Peyer's patch (tissue), 4 donors: ENCODE measurements around the gene FADS6.

Source experiments
- POLR2A ChIP-seq, 2 donors: fragments of 450-650 bp; IDR thresholded peaks; one replicate each; pipeline ENCODE4 v1.5.1; 2017; ENCODE audit warnings: antibody characterized with exemption in 2 of 2, mild to moderate bottlenecking in 2 of 2, moderate library complexity in 2 of 2
- TF ChIP-seq, protein P1 (sequence below), 6 experiments: fragments of 450-650 bp in 4 of 6; fragments of 200-600 bp in 2 of 6; sonication (generic) in 1 of 6; IDR thresholded peaks; one replicate each; pipeline ENCODE4 v1.5.1; 2017 to 2019; ENCODE audit warnings: antibody characterized with exemption in 6 of 6, mild to moderate bottlenecking in 3 of 6, moderate library complexity in 1 of 6

DNA sequence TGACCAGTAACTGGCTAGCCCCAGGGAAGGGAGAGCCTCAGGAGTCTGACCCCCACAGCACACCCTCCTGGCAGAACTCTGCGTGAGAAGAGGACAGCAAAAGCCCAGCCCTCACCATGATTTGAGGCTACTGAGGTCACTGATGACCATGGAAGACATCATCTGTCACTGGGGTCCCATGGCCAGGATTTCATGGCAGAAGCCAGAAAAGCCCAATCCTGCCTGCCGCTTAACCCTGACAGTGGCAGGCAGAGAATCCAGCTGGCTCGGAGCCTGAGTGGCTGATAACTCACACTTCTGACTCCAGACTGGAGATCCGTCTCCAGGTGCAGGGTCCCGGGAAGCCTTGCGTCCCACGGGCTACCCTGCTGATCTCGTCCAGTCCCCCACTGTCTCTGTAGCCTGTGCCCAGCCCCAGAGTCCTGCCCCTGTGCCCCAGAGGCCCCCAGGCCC lies 51.3 kb downstream of the FADS6 start:
- TF ChIP-seq, protein P1, sequence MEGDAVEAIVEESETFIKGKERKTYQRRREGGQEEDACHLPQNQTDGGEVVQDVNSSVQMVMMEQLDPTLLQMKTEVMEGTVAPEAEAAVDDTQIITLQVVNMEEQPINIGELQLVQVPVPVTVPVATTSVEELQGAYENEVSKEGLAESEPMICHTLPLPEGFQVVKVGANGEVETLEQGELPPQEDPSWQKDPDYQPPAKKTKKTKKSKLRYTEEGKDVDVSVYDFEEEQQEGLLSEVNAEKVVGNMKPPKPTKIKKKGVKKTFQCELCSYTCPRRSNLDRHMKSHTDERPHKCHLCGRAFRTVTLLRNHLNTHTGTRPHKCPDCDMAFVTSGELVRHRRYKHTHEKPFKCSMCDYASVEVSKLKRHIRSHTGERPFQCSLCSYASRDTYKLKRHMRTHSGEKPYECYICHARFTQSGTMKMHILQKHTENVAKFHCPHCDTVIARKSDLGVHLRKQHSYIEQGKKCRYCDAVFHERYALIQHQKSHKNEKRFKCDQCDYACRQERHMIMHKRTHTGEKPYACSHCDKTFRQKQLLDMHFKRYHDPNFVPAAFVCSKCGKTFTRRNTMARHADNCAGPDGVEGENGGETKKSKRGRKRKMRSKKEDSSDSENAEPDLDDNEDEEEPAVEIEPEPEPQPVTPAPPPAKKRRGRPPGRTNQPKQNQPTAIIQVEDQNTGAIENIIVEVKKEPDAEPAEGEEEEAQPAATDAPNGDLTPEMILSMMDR (IDR thresholded peaks at IDR 0.05), result no peak
- TF ChIP-seq POLR2A (IDR thresholded peaks at IDR 0.05), result no peak
